Keratinocyte (primary cell): Measurements from ENCODE around the gene QRICH1. TPM values are rescaled to one million over a fixed set of nuclear protein-coding genes. Genes with fewer than 3 reads are reported as not detected.

ENCODE experiments used
- DNase-seq: peaks from one replicate; pipeline ENCODE4 v3.0.0-alpha.2; 2011; ENCODE audit warnings: low read depth, missing footprints, low spot score
- FAIRE-seq: peaks from 2 replicates; lab custom pipeline; 2011; peaks lifted over from hg19 to GRCh38; lab: Jason Lieb, UNC
- H2AFZ ChIP-seq: 2 replicates; pipeline ENCODE4 v1.6.0; 2012; ENCODE audit warnings: low read length, control low read depth, inconsistent platforms; ENCODE audit not compliant: control insufficient read depth
- H3K27ac ChIP-seq: 2 replicates; pipeline ENCODE4 v1.5.1; 2011; ENCODE audit warnings: low read length; ENCODE audit not compliant: control insufficient read depth, insufficient read depth
- H3K27me3 ChIP-seq: 3 replicates; pipeline ENCODE4 v1.6.0; 2011; ENCODE audit warnings: low read length; ENCODE audit not compliant: control insufficient read depth, insufficient read depth; ENCODE audit errors: extremely low read depth
- H3K36me3 ChIP-seq, 2 experiments: 2 replicates in 1 of 2; 3 replicates in 1 of 2; pipeline ENCODE4 v1.5.1; 2011; ENCODE audit warnings: low read length in 2 of 2, mild to moderate bottlenecking in 1 of 2; ENCODE audit not compliant: control insufficient read depth in 2 of 2, insufficient read depth in 2 of 2; ENCODE audit errors: extremely low read depth in 1 of 2
- H3K4me1 ChIP-seq: 3 replicates; pipeline ENCODE4 v1.5.1; 2011; ENCODE audit warnings: low read length; ENCODE audit not compliant: control insufficient read depth, insufficient read depth; ENCODE audit errors: extremely low read depth
- H3K4me2 ChIP-seq: 3 replicates; pipeline ENCODE4 v1.6.0; 2011; ENCODE audit warnings: low read depth, low read length; ENCODE audit not compliant: control insufficient read depth, insufficient read depth; ENCODE audit errors: extremely low read depth
- H3K4me3 ChIP-seq, 3 experiments: fragments of 200-600 bp in 1 of 3; sonication (generic) in 1 of 3; 2 replicates in 2 of 3; 3 replicates in 1 of 3; pipeline ENCODE4 v1.5.1; 2011 to 2016; ENCODE audit warnings: low read length in 3 of 3, mild to moderate bottlenecking in 3 of 3, control low read depth in 2 of 3, inconsistent platforms in 1 of 3, low read depth in 1 of 3, mixed read lengths in 1 of 3, mixed run types in 1 of 3, moderate library complexity in 1 of 3; ENCODE audit not compliant: control insufficient read depth in 2 of 3, insufficient read depth in 2 of 3; ENCODE audit errors: extremely low read depth in 1 of 3
- H3K79me2 ChIP-seq: 2 replicates; pipeline ENCODE4 v1.6.0; 2012; ENCODE audit warnings: low read length; ENCODE audit not compliant: control insufficient read depth, insufficient read depth
- H3K9ac ChIP-seq: 3 replicates; pipeline ENCODE4 v1.6.0; 2011; ENCODE audit warnings: low read length; ENCODE audit not compliant: control insufficient read depth, insufficient read depth; ENCODE audit errors: extremely low read depth
- H3K9me1 ChIP-seq: 3 replicates; pipeline ENCODE4 v1.6.0; 2011; ENCODE audit warnings: low read length; ENCODE audit not compliant: control insufficient read depth, insufficient read depth; ENCODE audit errors: extremely low read depth
- H3K9me3 ChIP-seq: 2 replicates; pipeline ENCODE4 v1.5.1; 2012; ENCODE audit warnings: low read depth, low read length; ENCODE audit not compliant: control insufficient read depth
- H4K20me1 ChIP-seq: 3 replicates; pipeline ENCODE4 v1.6.0; 2011; ENCODE audit warnings: low read length; ENCODE audit not compliant: control insufficient read depth, insufficient read depth; ENCODE audit errors: extremely low read depth
- EZH2 ChIP-seq: IDR thresholded peaks from one replicate; pipeline ENCODE4 v1.6.1; 2012; ENCODE audit warnings: inconsistent platforms, mild to moderate bottlenecking, low read length, moderate library complexity
- dilution Hi-C: fragments of 300-500 bp; cut with MboI; formaldehyde crosslinking; loops from one replicate; pipeline ENCODE4 v1.7.0; 2020; ENCODE audit warnings: low sequenced_read_pairs; ENCODE audit not compliant: extremely low pct_ligation_motif_present
- polyA plus RNA-seq, 5 experiments: library from polyadenylated mRNA; depleted of rRNA in 3 of 5; stranded (reverse) in 3 of 5; stranded (forward) in 1 of 5; unstranded in 1 of 5; fragments of >200 nt; gene quantifications; 1 replicate in 1 of 5; 2 replicates in 3 of 5; 3 replicates in 1 of 5; pipeline versions ENCODE4 v1.2.1 to v1.2.3, GENCODE V29; 2011 to 2012; ENCODE audit warnings: missing spikeins in 2 of 5, low read depth in 1 of 5, low replicate concordance in 1 of 5
- TF ChIP-seq, protein P1 (sequence below), 3 experiments: IDR thresholded peaks in 1 of 3; conservative IDR thresholded peaks in 1 of 3; optimal IDR thresholded peaks in 1 of 3; 2 replicates in 2 of 3; 3 replicates in 1 of 3; pipeline versions ENCODE3 to v1.5.1; 2011; ENCODE audit warnings: low read length in 3 of 3, mild to moderate bottlenecking in 3 of 3, moderate library complexity in 2 of 3, control low read depth in 1 of 3, inconsistent platforms in 1 of 3; ENCODE audit not compliant: insufficient read depth in 2 of 3; ENCODE audit errors: extremely low read depth in 1 of 3

Gene QRICH1
- polyA plus RNA-seq, 1 donor (not counting 4 experiments of a cell fraction or from before 2014, with no cell fraction given): 60.4 TPM

DNA sequence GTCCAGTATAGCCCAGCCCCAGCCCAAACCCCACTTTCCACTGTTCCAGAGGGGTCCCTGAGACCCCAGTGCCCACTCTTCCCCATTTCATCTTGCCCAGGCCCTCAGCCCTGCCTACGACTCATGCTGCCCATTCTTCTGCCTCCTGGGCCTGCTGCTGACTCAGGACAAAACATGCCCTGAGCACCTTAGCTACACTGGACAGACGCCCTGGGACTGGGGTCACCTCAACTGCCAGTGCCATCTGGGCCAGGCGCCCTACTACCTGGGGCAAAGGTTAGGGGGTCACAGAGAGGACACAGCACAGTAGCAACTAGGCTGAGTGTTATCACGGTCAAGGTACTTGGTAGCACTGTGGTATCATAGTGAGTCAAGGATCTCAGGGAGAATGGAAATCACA, 41.6 kb upstream of the QRICH1 start:
- H2AFZ ChIP-seq: no peak overlapping the region
- H3K4me3 ChIP-seq: no peak overlapping the region
- no peak for FAIRE-seq
- peaks cover 19% of the 10 kb centered on the region for H3K4me1 ChIP-seq
- H3K27ac ChIP-seq: no peak overlapping the region
- H3K9ac ChIP-seq: no peak overlapping the region
- no peaks in the 10 kb centered on the region for H3K9me3 ChIP-seq
- H3K79me2 ChIP-seq: peaks cover 18% of the 10 kb centered on the region
- no peak for TF ChIP-seq EZH2
- TF ChIP-seq, protein P1, sequence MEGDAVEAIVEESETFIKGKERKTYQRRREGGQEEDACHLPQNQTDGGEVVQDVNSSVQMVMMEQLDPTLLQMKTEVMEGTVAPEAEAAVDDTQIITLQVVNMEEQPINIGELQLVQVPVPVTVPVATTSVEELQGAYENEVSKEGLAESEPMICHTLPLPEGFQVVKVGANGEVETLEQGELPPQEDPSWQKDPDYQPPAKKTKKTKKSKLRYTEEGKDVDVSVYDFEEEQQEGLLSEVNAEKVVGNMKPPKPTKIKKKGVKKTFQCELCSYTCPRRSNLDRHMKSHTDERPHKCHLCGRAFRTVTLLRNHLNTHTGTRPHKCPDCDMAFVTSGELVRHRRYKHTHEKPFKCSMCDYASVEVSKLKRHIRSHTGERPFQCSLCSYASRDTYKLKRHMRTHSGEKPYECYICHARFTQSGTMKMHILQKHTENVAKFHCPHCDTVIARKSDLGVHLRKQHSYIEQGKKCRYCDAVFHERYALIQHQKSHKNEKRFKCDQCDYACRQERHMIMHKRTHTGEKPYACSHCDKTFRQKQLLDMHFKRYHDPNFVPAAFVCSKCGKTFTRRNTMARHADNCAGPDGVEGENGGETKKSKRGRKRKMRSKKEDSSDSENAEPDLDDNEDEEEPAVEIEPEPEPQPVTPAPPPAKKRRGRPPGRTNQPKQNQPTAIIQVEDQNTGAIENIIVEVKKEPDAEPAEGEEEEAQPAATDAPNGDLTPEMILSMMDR (optimal IDR thresholded peaks at IDR 0.05 in 1 of 3, IDR thresholded peaks at IDR 0.05 in 1 of 3, conservative IDR thresholded peaks at IDR 0.05 in 1 of 3; ENCODE audit: extremely low read depth in 1 of 3, insufficient read depth in 2 of 3, low read length in 3 of 3): no peak
- no peaks in the 10 kb centered on the region for H4K20me1 ChIP-seq
- H3K9me1 ChIP-seq: no peaks in the 10 kb centered on the region
- dilution Hi-C loops: no loop called here
- no peak for DNase-seq
- peaks cover 0 to 6% of the 10 kb centered on the region in 2 experiments for H3K36me3 ChIP-seq
- no peaks in the 10 kb centered on the region for H3K27me3 ChIP-seq
- no peak overlapping the region for H3K4me2 ChIP-seq

DNA sequence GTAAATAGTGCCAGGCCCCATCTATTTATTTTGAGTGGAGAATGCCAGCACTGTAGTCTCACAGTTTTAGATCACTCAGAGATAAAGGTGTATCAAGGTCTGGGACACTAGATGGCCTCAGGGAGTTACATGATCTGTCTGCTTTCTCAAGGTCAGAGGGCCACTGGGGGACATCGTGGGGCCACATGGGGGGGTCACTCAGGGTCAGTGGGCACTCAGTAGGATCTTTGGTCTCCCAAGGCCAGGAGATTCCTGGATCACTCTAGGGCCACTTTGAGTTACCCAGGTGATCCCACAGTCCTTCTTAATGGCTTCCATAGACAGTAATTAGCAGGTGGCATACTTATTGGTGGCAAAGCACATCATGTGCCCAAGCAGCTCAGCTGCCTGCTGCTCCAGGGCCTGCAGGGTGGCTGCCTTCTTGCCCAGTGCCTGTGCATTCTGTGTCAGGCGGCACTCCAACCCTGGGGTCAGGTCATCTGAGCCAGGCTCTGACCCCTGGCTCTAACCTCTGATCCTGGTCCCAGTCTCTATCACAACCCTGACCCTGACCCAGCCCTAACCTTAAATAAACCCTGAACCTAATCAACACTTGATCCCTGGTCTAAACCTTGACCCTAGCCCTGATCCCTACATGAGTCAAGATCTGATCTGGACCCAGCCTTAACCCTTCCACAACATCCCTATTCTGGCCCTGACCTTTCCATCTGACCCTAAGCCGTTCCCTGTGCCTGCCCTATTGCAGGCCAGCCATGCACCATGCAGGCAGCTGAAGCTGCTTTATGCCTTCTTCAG, 40.8 kb upstream of the QRICH1 start:
- no peaks in the 10 kb centered on the region for H3K9me3 ChIP-seq
- no peaks in the 10 kb centered on the region for H3K27me3 ChIP-seq
- peaks cover 18% of the 10 kb centered on the region for H3K79me2 ChIP-seq
- FAIRE-seq (no peak), DNase-seq (no peak)
- H3K4me1 ChIP-seq: peaks cover 19% of the 10 kb centered on the region
- H2AFZ ChIP-seq: no peak overlapping the region
- H3K4me2 ChIP-seq: no peak overlapping the region
- no peaks in the 10 kb centered on the region for H4K20me1 ChIP-seq
- no peak overlapping the region for H3K9ac ChIP-seq
- no peak overlapping the region for H3K4me3 ChIP-seq
- no peak for TF ChIP-seq EZH2
- TF ChIP-seq, protein P1 (optimal IDR thresholded peaks at IDR 0.05 in 1 of 3, IDR thresholded peaks at IDR 0.05 in 1 of 3, conservative IDR thresholded peaks at IDR 0.05 in 1 of 3; ENCODE audit: extremely low read depth in 1 of 3, insufficient read depth in 2 of 3, low read length in 3 of 3): no peak
- H3K36me3 ChIP-seq: peaks cover 4 to 7% of the 10 kb centered on the region in 2 experiments
- dilution Hi-C loops: no loop called here
- no peak overlapping the region for H3K27ac ChIP-seq
- no peaks in the 10 kb centered on the region for H3K9me1 ChIP-seq
